GM11168 (cell line): ENCODE measurements around the gene STEAP3.

ENCODE experiments used
- in situ Hi-C: fragments of 300-500 bp; cut with MboI; formaldehyde crosslinking; loops from one replicate; pipeline ENCODE4 v1.12.0; 2022; ENCODE audit warnings: low sequenced_read_pairs; ENCODE audit not compliant: unreplicated experiment

STEAP3 gene, protein sequence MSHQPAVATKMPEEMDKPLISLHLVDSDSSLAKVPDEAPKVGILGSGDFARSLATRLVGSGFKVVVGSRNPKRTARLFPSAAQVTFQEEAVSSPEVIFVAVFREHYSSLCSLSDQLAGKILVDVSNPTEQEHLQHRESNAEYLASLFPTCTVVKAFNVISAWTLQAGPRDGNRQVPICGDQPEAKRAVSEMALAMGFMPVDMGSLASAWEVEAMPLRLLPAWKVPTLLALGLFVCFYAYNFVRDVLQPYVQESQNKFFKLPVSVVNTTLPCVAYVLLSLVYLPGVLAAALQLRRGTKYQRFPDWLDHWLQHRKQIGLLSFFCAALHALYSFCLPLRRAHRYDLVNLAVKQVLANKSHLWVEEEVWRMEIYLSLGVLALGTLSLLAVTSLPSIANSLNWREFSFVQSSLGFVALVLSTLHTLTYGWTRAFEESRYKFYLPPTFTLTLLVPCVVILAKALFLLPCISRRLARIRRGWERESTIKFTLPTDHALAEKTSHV

DNA sequence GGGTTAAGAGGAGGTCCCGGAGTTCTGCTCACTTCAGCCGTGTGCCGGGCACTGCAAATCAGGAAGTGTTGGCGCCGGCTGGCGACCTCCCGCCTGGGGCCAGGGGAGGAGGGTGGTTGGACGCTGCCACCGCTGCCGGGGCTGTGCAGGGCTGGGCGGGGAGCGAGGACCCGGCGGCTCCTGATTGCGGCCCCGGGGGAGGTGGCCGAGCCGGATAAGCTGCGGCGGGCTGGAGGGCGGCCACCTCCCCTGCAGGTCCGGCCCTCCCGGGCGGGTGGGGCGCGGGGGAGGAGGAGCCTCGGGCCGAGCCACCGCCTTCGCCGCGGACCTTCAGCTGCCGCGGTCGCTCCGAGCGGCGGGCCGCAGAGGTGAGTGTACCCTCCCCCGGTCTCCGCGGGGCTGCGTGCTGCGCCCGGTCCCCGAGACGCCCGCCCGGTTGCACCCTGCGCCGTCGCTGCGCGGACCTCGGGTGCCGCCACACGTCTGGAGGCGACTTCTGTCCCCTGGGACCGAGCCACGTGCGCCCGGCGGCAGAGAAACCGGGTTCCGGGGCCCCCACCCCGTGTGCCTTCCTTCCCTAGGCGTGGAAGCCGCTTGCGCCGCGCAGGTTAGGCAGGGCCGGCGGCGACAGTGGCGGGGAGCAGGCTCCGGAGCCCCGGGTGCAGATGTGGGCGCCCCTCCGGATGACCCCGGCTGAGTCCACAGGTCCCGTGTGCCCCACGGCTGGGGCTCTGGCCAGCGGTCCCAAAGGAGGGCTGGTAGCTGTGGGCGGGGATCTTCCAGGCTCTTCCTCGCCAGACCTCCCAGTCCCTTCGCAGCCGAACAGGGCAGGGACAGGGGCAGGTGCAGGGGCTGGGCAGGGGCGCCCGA is at the start of gene STEAP3:
STEAP3 (plus strand) TSS at position 314 of the 870 bp plus-strand sequence. CDS start 7,179 bp downstream, outside the sequence.
- in situ Hi-C loops: no loop called here

DNA sequence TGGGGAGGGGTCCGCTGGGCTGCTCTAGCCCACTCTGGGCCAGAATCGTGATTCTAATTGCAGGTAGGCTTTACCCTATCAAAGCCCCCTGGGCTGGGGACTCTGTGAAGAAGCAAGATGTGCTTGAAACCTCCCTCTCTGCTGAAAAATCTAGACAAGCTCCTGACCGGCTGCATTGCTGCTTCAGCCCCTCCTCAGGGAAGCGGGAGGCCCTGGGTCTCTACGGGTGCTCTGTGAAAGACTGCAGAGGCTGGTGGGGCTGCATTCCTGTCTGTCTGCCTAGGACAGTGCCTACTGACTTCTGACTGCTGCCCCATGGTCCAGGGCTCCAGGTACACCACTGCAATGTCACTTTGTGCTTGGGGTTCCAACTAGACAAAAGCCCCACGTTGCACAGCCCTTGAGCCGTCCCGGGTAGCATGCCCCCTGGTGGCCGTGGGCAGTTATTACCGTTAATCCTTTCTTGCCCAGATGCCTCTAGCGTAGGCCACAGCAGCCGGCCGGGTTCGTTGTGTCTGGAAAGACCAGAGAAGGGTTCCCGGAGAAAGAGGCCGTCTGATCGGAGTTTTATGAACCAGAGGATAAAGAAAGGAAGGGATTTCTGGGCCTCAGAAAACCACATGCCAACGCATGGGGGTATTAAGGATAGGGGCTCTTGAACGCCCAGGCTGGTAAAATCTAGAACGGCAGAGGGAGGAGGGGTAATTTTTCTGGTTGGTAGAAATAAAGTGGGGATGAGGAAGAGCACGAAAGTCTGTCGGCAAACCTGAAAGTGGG is 49.2 kb upstream of the STEAP3 start:
- in situ Hi-C loops: no loop called here

DNA sequence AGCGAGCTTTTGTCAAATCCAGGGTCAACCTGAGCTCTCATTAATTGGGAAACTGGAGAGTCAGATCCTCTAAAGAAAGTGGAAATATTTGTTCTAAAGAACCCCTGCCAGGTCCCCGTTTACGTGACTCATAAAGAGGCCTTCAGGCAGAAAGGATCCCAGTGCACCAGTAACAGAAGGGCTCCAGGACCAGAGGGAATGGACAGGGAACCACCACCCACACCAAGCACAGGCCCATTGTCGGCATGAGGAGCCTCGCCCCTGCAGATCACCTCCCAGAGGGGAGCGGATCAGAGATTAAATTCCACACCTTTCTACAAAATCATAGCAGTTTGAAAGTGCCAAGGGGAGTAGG is 48.7 kb upstream of the STEAP3 start:
- in situ Hi-C loops: no loop called here

DNA sequence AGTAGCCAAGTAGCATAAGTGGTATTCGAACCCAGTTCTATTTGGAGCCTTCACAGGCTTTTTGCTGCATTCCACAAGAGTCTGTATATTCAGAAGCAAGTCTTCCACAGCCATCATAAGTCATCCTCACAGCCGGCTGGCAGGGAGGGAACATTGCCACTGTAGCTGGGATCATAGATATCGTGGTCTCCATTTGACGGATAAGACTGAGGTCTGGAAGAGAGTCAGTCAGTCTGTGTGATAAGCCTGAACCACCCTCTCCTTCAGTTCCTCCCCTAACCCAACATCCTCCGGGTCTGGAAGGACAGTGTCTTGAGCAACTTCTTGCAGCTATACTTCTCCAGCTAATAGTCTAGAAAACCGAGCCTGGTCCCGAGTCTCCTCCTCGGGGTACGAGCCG is 48.1 kb upstream of the STEAP3 start:
- in situ Hi-C loops: no loop called here

DNA sequence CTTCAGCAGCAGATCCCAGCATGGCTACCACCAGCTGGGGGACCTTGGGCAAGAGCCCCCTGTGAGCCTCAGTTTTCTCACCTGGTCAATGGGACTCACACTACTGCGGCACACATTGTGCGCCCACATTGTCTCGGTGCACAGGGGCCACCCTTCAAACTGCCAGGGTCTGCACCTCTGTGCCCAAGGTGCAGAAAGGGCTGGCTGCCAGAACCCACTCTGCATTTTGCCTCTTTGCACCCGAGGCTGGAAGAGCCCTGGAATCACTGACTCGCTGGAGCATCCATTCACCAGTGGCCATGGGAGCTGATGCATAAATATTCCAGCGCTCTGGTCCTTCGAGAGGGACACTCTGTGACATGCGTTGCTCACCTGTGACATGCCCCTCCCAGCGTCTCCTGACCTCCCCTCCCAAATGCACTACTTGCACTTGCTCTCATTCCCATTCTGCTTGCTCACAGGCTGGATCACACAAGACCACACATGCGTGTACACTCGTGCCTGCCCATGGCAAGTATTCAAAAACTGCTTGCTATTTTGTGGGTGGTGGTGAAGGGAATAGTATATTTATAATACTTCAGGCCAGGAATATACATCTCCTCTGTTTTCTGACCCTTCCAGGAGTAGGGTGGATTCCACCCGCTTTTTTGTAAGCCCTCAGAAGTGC is 46.3 kb upstream of the STEAP3 start:
- in situ Hi-C loops: no loop called here

DNA sequence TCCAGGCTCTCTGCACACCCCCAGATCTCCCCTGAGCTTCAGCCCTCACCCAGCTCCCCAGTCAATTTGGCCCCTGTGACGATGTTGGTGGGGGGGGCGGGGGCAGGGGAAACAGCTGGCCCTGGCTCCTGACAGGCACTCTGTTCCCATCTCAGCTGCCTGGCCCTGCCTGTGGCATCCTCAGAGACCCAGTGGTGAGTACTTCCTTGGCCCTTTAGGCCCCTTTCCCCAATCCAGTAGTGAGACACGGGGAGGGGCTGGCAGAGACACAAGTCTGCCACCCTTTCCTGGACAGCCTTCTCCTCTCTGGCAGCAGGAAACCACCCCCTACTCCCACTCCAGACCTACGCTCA is 45.8 kb upstream of the STEAP3 start:
- in situ Hi-C loops: no loop called here

DNA sequence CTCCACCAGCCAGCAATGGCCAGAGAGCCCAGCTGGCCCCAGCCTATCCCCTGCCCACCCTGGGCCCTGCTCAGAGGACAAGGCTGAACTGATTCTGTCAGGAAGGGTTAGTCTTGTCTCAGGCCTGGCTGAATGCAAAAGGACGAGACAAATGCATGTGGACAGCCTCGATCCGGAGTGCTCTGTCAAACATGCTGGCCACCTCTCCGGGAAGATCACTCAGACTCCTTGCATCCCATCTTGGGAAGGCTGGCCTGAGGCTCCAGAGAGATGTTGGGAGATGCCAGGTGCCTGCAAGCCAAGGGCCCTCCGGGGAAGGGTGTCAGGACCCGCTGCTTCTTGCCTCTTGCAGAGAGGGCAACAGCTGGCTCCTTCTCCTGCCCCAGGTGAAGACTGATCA is 44.9 kb upstream of the STEAP3 start:
- in situ Hi-C loops: no loop called here

DNA sequence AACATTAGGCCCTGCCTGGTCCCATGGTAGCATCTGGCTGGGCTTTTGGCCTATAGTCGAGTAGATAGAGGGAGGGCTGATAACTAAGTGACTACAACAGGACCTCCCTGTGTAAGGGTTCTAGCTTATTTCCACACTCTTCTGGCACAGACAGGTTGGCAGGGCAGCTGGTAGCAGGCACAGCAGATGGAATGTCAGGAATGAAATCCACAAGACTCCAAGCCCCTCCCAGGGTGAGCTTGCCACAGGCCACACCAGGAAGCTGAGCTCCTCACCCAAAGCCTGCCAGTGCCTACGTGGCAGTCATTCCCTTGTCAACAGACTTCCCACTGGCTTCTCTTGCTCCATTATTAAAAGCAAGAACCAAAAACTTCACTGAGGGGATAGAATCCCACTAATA is 44.4 kb upstream of the STEAP3 start:
- in situ Hi-C loops: no loop called here

DNA sequence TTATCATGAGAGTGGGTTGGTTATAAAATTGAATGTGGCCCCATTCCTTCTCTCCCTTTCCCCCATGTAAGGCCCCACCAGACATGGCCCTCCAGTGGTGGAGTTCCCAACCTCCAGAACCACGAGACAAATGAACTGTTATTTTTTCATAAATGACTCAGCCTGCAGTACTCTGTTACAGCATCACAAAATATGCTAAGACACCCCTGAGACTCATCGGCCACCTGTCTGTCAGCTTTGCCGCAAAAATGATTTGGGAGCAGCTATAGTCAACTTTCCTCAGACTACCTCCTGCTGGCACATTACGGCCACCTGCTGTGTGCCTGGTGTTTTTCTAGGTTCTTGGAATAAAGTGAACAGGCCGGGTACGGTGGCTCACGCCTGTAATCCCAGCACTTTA is 43.6 kb upstream of the STEAP3 start:
- in situ Hi-C loops: no loop called here

DNA sequence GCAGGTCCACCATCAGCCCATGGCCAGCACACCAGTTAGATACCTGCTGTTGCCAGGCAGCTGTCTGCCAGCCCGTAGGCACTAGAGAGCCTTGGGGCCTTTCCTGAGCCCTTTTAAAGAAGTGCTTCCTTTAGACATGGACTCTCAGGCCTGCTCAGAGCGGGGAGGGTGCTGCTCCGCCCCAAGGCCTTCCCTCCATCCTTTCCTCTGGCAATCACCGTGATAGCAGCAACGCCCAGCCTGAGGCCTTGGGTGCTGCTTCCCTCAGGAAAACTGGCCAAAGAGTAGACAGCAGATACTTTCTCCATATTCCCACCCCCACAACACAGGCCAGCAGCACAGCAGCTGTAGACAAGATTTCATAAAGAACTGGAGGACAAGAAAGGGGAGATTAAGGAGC is 42.7 kb upstream of the STEAP3 start:
- in situ Hi-C loops: no loop called here

DNA sequence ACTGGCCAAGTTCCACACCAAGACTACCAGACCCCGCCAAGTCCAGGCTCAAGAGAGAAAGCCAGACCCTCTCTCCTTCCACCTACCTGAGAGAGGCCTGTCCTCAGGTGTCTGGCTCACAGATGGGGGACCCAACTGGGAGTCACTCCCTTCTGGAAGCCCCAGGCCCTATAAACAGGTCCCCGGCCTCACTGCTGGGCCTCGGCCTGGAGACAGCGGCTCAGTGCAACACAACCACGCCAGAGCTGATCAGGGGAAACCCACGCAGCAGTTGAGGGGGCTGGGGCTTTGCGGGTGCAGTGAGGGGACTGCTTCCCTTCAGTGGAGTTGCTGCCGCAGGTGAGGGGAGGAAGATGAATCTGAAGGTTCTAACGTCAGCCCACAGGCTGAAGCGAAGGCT is 42.2 kb upstream of the STEAP3 start:
- in situ Hi-C loops: no loop called here

DNA sequence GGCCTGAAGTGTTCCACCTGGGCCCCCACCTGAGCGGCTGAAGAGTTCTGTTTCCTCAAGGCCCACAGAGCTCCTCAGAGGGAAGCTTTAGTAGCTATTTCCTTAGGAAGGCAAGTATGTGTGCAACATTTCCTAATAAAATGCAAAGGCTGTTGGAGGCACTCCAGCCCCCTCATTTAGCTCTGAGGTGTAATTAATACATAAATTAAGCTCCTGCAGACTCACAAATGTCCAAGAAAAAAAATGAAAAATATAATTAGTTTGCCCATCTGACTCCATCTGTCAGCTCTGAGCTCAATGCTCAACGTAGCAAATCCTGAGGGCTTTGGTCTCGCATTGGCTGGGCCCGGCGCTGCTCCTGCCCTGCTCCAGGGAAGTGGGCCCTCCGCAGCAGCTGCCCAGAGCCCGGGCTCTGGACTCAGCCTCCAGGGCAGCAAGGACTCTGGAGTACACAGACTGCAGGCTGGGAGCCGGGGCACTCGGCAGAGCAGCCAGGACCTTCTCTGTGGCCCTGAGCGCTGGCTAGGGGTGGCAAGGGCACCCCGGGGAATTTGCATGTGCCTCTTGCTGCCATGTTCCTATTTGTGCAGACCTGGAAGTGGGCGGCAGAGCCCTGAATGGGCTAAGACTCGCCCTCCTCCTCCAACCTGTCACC is 41.7 kb upstream of the STEAP3 start:
- in situ Hi-C loops: no loop called here

DNA sequence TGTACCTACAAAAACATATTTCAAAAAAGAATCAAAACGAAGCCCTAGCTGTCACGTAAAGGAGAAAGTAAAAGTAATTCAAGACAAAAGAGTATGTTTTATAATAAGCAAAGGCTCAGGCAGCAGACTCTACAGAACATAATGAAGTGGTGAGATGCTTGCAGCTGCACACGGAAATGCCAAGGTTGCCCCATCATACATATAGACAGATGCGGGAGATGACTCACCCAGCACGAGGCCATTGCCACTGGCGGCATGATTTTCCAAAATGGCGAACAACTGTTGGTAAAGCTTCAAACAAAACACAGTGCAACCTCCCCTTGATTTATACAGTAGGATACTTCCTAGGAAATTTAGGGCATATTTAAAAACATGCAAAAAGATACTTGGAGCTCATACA is 39.1 kb upstream of the STEAP3 start:
- in situ Hi-C loops: no loop called here

DNA sequence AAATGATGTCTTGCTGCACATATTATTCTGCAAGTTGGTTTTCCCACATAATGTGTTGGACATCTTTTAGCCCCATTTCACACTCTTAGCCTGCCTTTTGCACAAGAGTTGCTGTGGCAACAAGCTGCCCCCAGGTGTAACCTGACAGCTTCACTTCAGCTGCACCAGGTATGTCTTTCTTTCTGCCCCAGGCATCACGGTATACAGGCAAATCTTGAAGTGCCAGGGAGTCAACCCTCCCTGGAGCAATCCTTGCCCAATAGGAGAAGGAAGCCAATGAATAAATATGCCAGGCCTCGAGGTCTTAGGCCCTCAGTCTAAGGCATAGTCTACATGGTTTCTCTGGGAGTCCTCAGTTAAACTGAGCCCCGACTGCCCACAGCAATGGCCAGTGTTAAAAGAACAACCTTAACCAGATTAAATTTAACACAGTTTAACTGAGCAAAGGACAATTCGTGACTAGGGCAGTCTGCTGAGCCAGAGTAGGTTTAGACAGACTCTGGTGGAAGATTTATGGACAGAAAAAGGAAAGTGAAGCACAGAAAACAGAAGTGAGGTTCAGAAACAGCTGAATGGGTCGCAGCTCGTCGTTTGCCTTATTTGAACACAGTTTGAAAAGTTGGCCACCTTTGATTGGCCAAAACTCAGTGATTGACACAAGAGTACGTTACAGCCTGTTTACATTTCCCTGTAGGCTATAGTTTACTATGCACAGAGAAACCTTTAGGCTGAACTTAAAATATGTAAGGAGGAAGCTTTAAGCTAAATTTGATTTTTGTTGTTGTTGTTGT is 33.1 kb upstream of the STEAP3 start:
- in situ Hi-C loops: no loop called here

DNA sequence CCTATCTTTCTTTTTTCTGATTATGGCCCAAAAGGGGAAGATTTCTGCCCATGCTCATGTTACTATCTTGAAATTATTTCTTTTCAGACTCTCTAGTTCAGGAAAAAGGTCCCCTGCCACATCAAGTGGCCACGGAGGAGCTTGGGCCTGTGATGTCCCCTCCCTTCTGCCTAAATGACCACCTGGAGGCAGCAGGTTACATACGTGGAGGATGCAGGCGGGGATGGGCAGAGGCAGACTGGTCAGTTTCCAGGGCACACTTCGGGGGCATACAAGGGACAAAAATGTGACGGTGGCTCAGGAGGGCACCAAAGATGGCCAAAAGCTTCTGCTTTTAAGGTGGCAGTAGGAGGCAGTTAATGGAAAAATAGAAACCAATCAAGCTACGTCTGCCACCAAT is 30.7 kb upstream of the STEAP3 start:
- in situ Hi-C loops: no loop called here

DNA sequence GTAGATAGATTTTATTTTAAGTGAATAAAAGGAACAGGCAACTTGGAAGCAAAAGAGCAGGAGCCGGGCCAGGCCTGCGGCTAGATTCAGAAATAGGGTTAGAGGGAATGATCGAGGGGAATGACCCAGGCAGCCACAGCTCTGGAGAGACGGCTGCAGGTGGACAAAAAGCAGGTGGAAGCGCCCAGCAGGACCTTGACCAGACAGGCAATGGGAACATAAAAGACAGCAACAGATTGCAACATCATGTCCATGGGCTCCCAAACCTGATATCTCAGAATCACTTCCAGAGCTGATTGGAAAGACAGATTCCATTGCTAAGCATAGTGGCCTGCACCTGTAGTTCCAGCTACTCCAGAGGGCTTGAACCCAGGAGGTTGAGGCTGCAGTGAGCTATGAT is 28.6 kb upstream of the STEAP3 start:
- in situ Hi-C loops: no loop called here

DNA sequence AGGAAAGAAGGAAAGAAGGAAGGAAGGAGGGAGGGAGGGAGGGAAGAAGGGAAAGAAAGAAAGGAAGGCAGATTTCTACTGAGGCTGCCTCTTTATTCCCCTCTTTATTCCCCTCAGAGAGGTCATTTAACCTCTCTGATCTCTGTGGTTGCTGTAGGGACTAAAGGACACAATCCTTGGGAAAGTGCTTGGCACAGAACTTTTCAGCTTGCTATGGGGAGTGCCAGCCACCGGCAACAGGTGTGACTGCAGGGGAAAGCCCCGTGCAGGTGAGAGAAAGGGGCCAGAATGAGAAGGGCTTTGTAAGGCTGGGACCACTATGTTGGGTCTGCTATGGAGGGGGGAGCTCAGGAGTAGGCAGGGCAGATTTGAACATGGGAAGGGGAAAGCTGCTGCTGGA is 27.7 kb upstream of the STEAP3 start:
- in situ Hi-C loops: no loop called here

DNA sequence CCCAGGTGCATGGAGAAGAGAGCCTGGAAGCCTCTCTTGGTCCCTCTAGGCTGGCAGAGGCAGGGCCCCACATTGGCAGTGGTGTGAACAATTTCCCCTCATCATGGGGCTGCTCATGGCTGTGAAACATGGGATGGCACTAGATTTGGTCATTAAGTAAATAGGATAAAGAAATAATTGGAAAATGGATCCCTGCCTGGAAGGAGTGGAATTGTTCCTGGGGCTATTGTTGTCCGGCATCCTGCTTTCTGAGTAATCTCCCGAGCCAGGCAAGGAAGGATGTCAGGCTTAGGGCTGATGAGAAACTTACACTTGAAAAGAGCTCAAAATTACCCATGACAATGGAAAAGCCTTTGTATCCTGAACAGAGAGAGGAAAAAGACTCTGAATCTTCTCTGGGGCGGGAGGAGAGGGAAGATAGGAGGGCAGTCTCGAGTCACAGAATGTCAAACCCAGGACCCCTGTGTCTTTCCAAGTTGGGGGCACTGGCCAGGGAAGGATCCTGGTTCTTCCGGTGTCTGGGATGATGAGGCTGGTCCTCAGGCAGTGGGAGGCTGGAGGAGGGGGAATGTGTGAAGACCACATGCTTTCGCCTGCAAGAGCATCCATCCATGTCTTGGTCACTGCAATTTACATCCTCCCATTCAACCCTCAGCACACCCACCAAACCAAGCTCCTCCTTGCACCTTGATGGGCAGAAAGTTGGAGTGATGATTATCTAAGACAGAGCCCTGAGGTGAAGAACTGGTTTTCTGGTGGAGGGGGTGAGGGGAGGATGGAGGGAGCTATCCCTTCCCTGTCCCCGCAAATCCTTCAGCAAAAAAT is 27.1 kb upstream of the STEAP3 start:
- in situ Hi-C loops: no loop called here
